Activated CD8-positive, alpha-beta T cell treated with anti-CD3 and anti-CD28 coated beads, Interleukin-2, amount 10 ng/mL, durations not matched to agents 7 days and 5 days (primary cell): ENCODE results near the gene NBEAL2. TPM values are rescaled to one million over a fixed set of nuclear protein-coding genes. Genes with fewer than 3 reads are reported as not detected.

Experiments used
- ATAC-seq: fragments of 150-1000 bp; cut with Tn5 transposase; one replicate; pipeline ENCODE4 v1.10.0; 2021; ENCODE audit warnings: moderate library complexity
- CTCF ChIA-PET: fragments of 350-600 bp; sonication (Branson Sonifier 250); formaldehyde crosslinking; loops from one replicate; lab custom pipeline; 2021; ENCODE audit warnings: antibody characterized with exemption; lab: Charles Lee
- POLR2A ChIA-PET: fragments of 350-600 bp; sonication (Branson Sonifier 250); formaldehyde crosslinking; loops from one replicate; lab custom pipeline; 2021; ENCODE audit warnings: antibody characterized with exemption; lab: Charles Lee
- DNase-seq: peaks from one replicate; pipeline ENCODE4 v3.0.0-alpha.2; 2020
- H3K27ac Mint-ChIP-seq: one replicate; pipeline ENCODE4 v1.8.0; 2021; ENCODE audit warnings: mild to moderate bottlenecking, mixed read lengths
- H3K27me3 Mint-ChIP-seq: one replicate; pipeline ENCODE4 v1.8.0; 2021; ENCODE audit warnings: low read depth, mixed read lengths
- H3K36me3 Mint-ChIP-seq: one replicate; pipeline ENCODE4 v1.8.0; 2021; ENCODE audit warnings: low read depth, mixed read lengths
- H3K4me1 Mint-ChIP-seq: one replicate; pipeline ENCODE4 v1.8.0; 2021; ENCODE audit warnings: low read depth, mixed read lengths
- H3K4me3 Mint-ChIP-seq: one replicate; pipeline ENCODE4 v1.8.0; 2021; ENCODE audit warnings: mild to moderate bottlenecking, mixed read lengths
- H3K9me3 Mint-ChIP-seq: one replicate; pipeline ENCODE4 v1.8.0; 2022; ENCODE audit warnings: mixed read lengths; ENCODE audit not compliant: insufficient read depth
- total RNA-seq, 2 experiments: library from RNA; stranded (reverse); gene quantifications; one replicate each; pipeline ENCODE4 v1.2.3, GENCODE V29; 2021

The NBEAL2 gene
- total RNA-seq, 2 experiments from 2014 or later = 206 to 212 TPM

DNA sequence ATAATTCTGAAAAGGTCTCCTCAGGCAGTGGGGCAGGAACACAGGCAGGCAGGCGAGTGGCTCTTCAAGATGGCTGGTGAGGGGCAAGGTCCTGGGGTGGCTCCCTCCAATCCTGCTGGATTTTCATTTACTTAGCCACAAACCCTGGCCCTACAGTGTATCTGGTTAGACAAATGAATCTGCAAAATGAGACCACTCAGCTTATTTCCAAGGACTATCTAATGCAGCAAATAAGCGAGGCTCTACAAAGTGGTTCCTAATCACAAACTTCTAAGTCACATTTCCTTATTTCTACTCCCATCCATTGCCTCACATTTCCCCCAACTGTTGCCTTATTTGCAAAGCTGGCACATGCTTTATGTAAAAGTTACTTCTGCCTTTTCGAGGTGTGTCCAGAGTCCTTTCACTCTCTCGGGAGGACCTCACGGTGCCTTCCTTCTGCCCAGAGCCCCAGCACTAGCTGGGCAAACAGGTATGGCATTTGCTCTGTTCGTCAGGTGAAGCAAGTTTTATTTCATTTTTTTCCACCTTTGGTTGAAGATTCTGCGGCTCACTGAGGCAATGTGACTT is 43.4 kb upstream of the NBEAL2 start:
- DNase-seq = no peak
- Mint-ChIP-seq H3K27me3 (no peaks in the 10 kb centered on the region), H3K27ac (peak overlapping the region; percentile 37), H3K9me3 (no peaks in the 10 kb centered on the region), H3K4me1 (peaks cover 60% of the 10 kb centered on the region), H3K36me3 (peaks cover 49% of the 10 kb centered on the region), H3K4me3 (no peak overlapping the region)
- ChIA-PET CTCF (interaction anchor here (1.0 to 1.1 kb wide), 3 partner anchors 11 to 21 kb away, joined by 3 read pairs; no protein-coding TSS in a partner anchor), POLR2A (interaction anchor here (0.9 to 1.0 kb wide), 3 partner anchors 8 to 20 kb away, joined by 3 read pairs; no protein-coding TSS in a partner anchor)
- no peak for ATAC-seq

DNA sequence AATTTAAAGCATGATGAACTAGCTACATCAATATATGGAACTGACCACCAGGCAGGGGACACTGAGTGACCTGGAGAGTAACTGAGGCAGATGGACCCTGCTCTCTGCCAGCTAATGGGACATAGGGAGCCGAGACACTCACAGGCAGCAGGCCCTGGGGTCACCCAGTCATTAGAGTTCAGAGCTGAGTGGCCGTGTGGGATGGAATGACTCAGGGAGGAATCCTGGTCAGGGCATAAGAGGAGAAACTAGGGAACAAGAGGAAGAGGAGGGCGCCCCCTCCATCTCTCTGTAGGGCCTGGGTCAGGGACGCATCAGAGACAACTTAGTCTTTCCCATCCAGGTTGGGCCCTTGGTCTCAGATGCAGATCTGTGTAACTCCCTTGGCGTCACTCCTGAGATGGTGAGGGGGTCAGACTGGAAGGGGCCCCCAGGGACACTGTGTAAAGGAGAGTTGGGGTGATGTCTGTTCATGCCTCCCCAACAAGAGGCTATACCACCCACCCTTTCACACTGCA is 42.7 kb upstream of the NBEAL2 start:
- DNase-seq (no peak), ATAC-seq (no peak)
- Mint-ChIP-seq H3K27me3 (no peaks in the 10 kb centered on the region), H3K4me3 (no peak overlapping the region), H3K9me3 (no peaks in the 10 kb centered on the region), H3K4me1 (peaks cover 55% of the 10 kb centered on the region), H3K27ac (no peak overlapping the region), H3K36me3 (peaks cover 42% of the 10 kb centered on the region)
- CTCF ChIA-PET = interaction anchor here (1.0 to 1.1 kb wide), 3 partner anchors 10 to 20 kb away, joined by 3 read pairs; no protein-coding TSS in a partner anchor
- POLR2A ChIA-PET = no interaction called here

DNA sequence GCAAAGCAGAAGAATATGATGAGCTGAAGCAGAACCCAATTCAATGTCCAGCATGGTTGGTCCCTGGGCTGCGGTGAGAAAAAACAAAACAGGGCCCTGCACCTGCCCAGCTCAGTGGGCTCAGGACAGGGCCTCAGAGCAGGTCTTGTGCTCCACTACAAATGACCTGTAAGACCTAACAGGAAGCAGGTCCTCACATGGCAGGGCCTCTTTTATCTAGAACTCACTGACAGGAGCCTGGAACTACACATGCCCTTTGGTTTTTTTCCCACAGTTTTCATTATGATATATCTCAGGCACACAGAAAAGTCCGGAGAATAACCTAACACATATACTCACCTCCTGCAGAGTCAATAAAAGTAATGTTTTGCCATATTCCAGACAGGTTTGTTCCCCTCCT is 41.3 kb upstream of the NBEAL2 start:
- Mint-ChIP-seq H3K27ac (peak overlapping the region; percentile 71), H3K27me3 (no peaks in the 10 kb centered on the region), H3K9me3 (no peaks in the 10 kb centered on the region), H3K36me3 (peaks cover 47% of the 10 kb centered on the region), H3K4me3 (no peak overlapping the region), H3K4me1 (peaks cover 51% of the 10 kb centered on the region)
- DNase-seq (no peak), ATAC-seq (no peak)
- CTCF ChIA-PET = no interaction called here
- POLR2A ChIA-PET = interaction anchor here (0.7 kb wide), 1 partner anchor 12 kb away, joined by 3 read pairs; no protein-coding TSS in a partner anchor

DNA sequence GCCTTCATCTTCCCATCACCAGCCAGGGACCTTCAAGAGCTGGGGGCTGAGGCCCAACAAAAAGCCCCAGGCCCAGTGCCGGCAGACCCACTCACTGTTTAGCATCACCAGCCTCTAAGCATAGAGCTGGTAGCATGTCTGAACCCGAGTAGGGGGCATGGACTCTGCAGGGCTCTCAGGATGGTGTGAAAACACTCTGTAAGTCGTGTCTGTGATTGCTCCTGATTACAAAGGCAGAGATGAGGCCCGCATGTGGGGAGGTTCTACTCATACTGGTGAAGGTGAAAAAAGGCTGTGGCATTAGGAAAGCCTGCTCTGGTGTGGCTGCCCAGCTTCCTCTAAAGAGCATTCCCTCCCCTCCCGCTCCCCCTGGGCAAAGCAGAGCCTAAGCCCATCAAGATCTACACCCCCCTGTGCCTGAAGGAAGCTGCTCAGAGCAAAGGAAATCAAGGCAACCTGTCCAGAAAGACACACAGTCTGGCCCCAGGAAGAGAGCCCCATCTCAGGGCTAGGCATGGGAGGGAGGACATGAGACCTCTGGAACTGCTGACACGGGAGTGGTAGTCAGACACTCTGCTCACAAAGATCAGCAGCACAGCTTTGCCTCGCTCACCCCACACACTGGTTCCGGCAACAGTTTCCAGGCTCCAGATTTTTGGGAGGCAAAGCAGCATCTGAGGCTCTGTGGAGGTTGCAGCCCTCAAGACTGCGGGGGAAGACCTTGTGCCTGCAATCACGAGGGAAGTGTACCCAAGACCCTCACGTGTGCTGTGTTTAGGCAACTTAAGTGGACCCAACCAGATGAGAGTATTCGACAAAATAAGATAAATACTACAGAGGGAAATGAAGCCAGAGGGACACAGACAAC is 39.7 kb upstream of the NBEAL2 start:
- ATAC-seq (no peak), DNase-seq (no peak)
- Mint-ChIP-seq H3K27ac (peak overlapping the region; percentile 51), H3K36me3 (peaks cover 43% of the 10 kb centered on the region), H3K4me1 (peaks cover 49% of the 10 kb centered on the region), H3K27me3 (no peaks in the 10 kb centered on the region), H3K4me3 (no peak overlapping the region), H3K9me3 (no peaks in the 10 kb centered on the region)
- POLR2A ChIA-PET = no interaction called here
- CTCF ChIA-PET = interaction anchor here (0.7 kb wide), 1 partner anchor 15 kb away, joined by 3 read pairs; no protein-coding TSS in a partner anchor

DNA sequence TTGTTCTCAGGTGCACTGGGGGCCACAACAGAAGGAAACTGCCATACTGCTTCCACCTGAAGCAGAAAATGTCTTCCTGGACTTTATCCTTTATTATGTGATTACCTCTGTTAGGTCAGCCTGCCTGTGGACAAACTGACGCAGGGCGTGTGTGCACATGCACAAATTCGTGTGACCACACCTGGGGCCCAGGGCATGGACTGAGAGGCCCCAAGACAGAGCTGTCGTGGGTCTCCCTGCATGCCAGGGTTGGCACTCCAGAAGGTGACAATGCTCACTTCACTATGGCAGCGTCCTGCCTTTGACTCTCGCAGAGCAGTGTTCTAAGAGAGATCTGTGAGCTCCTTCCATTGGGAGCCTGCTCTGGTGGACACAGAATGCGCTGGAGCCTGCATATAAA is 37.4 kb upstream of the NBEAL2 start:
- peaks cover 49% of the 10 kb centered on the region for H3K36me3 Mint-ChIP-seq

DNA sequence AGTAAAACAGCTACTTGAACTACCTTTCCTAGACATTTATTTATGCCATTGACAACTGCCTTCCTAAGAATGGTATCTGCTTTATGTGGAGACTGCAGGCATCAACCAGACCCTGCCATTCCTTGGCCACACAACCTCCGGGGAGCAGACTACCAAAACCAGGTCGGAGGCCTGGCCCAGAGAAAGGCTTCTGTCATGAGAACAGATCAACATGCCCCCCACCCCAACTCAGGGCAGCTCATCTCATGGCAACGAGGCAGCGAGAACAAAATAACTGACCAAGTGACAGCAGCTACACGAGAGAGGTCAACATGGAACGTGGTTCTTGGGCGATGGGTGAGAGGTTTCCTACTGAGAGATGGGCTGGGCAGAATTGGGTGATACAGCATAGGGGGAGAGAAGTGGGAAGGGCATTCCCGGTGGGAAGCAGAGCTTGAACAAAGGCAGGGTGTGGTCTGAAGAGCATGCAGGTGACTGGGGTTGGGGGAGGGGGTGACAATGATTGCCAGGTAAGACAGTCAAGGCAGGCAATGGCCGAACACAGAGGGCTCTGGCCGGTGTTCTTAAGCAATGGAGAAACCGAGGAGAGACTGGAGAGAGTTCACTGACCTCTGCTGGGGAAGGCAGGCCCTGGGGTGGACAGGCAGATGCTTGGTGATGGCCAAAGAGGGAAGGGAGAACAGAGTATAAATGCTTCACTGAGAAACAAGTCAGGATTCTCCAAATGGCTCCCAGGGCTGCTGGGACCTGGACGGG is 36.8 kb upstream of the NBEAL2 start:
- Mint-ChIP-seq H3K9me3 (no peaks in the 10 kb centered on the region), H3K27ac (peak overlapping the region; percentile 16), H3K4me3 (no peak overlapping the region), H3K27me3 (no peaks in the 10 kb centered on the region), H3K36me3 (peaks cover 50% of the 10 kb centered on the region), H3K4me1 (peaks cover 74% of the 10 kb centered on the region)
- ATAC-seq = no peak
- CTCF ChIA-PET = no interaction called here
- DNase-seq = no peak
- POLR2A ChIA-PET = no interaction called here

More for the DNA sequence above, 37.4 kb upstream of the NBEAL2 start:
- H3K9me3 Mint-ChIP-seq = no peaks in the 10 kb centered on the region
- H3K27ac Mint-ChIP-seq = peak overlapping the region; percentile 70
- POLR2A ChIA-PET = no interaction called here
- CTCF ChIA-PET = no interaction called here
- no peak overlapping the region for H3K4me3 Mint-ChIP-seq
- H3K4me1 Mint-ChIP-seq = peaks cover 68% of the 10 kb centered on the region
- no peaks in the 10 kb centered on the region for H3K27me3 Mint-ChIP-seq
- no peak for DNase-seq
- ATAC-seq = no peak

DNA sequence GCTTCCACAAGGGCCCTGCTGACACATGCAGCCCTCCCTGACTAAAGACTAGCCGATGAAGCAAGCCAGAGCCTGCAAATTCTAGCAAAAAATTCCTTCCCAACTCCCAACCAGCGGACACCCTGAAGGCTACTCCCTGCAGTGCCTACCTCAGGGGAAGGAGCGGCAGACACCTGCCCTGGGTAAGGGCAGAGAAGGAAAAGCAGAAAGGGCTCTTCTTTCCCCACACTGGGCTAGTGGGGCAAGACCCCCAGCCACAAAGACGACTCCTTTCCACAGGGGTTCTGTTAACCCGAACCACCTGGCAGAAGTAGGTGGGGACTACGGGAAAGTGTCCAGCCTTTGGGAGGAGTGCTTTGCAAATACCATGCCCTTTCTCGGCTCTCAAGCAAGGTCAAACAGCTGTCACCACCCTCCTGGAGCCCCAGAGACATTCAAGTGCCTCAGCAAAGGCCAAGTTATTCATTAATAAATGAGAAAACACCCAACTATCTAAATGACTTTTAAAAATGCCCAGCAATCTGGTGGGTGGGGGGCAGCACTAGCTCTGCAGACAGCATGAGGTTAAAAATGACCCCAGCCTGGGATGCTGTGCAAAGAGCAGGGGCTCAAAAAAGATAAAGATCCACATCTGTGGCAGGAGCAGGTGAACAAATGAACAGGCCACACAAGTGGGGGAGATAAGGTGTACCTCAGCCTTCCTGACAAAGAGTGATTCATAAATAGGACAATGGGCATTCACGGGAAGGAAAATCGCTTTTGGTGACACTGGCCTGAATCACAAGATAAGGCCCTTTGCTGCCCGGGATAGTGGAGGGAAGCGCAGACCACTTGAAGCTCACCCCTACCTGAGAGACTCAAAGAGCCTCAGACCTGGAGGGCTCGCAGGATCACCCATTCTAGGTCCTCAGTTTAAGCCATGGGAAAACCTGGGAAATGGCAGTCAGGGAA is 36.0 kb upstream of the NBEAL2 start:
- H3K27me3 Mint-ChIP-seq = no peaks in the 10 kb centered on the region
- H3K27ac Mint-ChIP-seq = peak overlapping the region; percentile 18
- no peak for ATAC-seq
- H3K9me3 Mint-ChIP-seq = no peaks in the 10 kb centered on the region
- H3K4me1 Mint-ChIP-seq = peaks cover 79% of the 10 kb centered on the region
- no peak overlapping the region for H3K4me3 Mint-ChIP-seq
- H3K36me3 Mint-ChIP-seq = peaks cover 46% of the 10 kb centered on the region
- ChIA-PET POLR2A (interaction anchor here (0.7 to 1.0 kb wide), 4 partner anchors 8 to 36 kb away, joined by 3 read pairs; partner anchors contain the start of gene NBEAL2), CTCF (interaction anchor here (1.3 kb wide), 1 partner anchor 20 kb away, joined by 3 read pairs; no protein-coding TSS in a partner anchor)
- DNase-seq = no peak

DNA sequence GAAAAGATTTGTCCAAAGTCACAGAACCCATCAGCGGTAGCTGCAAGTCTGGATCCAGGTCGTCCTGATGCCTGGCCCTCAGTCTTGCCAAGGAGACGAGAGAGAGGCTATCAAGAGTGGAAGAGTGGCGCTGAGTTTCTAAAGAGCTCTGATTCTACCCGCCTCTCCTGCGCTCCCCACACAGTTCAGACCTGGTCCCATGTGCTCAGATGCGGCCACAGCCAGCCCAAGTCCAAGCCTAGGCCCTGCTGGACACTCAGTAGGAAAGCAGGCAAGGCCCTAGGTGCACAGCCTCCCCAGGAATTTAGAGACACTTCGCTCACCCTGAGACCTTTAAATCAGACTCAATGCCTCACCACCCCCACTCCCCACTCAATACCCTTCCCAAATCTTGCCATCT is 35.3 kb upstream of the NBEAL2 start:
- POLR2A ChIA-PET = interaction anchor here (0.7 to 1.0 kb wide), 4 partner anchors 9 to 36 kb away, joined by 3 read pairs; partner anchors contain the start of gene NBEAL2
- H3K36me3 Mint-ChIP-seq = peaks cover 46% of the 10 kb centered on the region
- H3K27me3 Mint-ChIP-seq = no peaks in the 10 kb centered on the region
- no peak overlapping the region for H3K4me3 Mint-ChIP-seq
- H3K27ac Mint-ChIP-seq = peak overlapping the region; percentile 18
- H3K9me3 Mint-ChIP-seq = no peaks in the 10 kb centered on the region
- ATAC-seq (no peak), DNase-seq (no peak)
- CTCF ChIA-PET = interaction anchor here (1.3 kb wide), 1 partner anchor 21 kb away, joined by 3 read pairs; no protein-coding TSS in a partner anchor
- peaks cover 81% of the 10 kb centered on the region for H3K4me1 Mint-ChIP-seq

DNA sequence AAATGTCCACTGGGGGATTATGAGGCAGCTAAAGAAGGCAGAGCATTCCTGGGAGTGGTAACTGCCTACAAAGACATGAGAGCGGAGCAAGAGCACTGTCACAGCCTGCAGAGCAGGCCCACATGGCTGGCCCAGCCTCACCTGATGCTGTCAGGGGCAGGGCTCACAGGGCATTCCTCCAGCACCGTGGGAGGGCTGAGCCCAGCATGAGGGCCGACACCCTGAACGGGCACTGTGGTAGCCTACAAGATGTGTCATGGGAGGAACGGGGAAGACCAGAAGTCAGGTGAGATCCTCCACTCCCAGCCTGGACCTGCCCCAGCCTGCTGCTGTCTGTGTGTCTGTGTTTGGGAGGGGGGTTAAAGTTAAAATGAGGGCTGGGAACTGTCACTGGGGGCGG is 33.0 kb upstream of the NBEAL2 start:
- POLR2A ChIA-PET = interaction anchor here (1.1 to 3.2 kb wide), 4 partner anchors 12 to 33 kb away, joined by 3 to 19 read pairs (median 8); partner anchors contain the start of gene NBEAL2

DNA sequence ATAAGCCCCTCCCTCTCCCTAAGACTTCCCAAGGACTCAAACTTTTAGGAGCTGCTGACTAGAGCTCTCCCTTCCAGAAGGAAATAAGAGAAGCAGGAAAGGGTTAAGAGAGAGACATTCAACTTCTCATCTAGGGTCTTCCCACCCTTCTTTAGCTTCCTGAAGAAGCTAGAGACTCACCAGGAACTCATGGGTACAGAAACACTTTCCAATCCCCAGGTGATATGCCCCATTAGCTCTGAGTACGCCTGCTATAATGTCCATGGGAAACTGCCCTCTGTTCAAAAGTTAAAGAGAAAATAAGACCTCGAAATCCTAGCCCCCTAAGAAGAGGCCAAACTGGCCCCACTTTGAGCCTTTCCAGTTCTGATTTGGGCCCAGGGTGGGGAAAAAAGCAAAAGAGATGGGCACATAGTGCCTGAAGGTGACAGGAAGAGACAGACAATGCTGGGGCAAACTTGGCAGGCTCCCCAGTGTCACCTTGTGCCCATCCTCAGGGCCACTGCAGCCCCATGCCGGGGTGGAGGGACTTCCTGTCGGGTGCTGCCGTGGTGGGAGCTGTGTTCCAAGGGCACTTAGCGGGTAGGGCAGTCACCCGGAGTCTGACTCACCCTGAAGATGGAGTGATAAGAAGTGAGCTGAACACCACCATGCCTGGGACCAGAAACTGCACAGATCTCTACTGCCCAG is 32.5 kb upstream of the NBEAL2 start:
- Mint-ChIP-seq H3K27ac (peak overlapping the region; percentile 82), H3K9me3 (no peaks in the 10 kb centered on the region), H3K4me3 (peak overlapping the region; percentile 62), H3K36me3 (peaks cover 42% of the 10 kb centered on the region), H3K4me1 (peaks cover 84% of the 10 kb centered on the region), H3K27me3 (no peaks in the 10 kb centered on the region)
- POLR2A ChIA-PET = interaction anchor here (0.9 to 3.2 kb wide), 9 partner anchors 9 to 41 kb away, joined by 3 to 19 read pairs (median 3); partner anchors contain the start of gene NBEAL2
- ATAC-seq (peak; percentile 62), DNase-seq (peak; percentile 77)
- CTCF ChIA-PET = interaction anchor here (0.9 to 3.1 kb wide), 9 partner anchors 9 to 37 kb away, joined by 3 to 9 read pairs (median 3); no protein-coding TSS in a partner anchor

More for the DNA sequence above, 33.0 kb upstream of the NBEAL2 start:
- peak overlapping the region; percentile 82 for H3K27ac Mint-ChIP-seq
- H3K36me3 Mint-ChIP-seq = peaks cover 38% of the 10 kb centered on the region
- H3K4me1 Mint-ChIP-seq = peaks cover 85% of the 10 kb centered on the region
- DNase-seq = no peak
- H3K9me3 Mint-ChIP-seq = no peaks in the 10 kb centered on the region
- H3K4me3 Mint-ChIP-seq = no peak overlapping the region
- CTCF ChIA-PET = interaction anchor here (0.9 to 3.1 kb wide), 4 partner anchors 10 to 37 kb away, joined by 3 to 9 read pairs (median 3); no protein-coding TSS in a partner anchor
- no peak for ATAC-seq
- no peaks in the 10 kb centered on the region for H3K27me3 Mint-ChIP-seq
